Esophagus squamous epithelium (tissue), 4 donors: ENCODE results near the gene PBX4.

Experiments used
- CTCF ChIP-seq, 6 experiments: fragments of 450-650 bp in 4 of 6; fragments of 200-600 bp in 2 of 6; sonication (generic) in 2 of 6; IDR thresholded peaks; one replicate each; pipeline ENCODE4 v1.5.1; 2016 to 2019; ENCODE audit warnings: antibody characterized with exemption in 6 of 6, mild to moderate bottlenecking in 4 of 6, moderate library complexity in 4 of 6
- POLR2A ChIP-seq, 4 donors: fragments of 450-650 bp; IDR thresholded peaks; one replicate each; pipeline ENCODE4 v1.6.1; 2017; ENCODE audit warnings: antibody characterized with exemption in 4 of 4, mild to moderate bottlenecking in 4 of 4, moderate library complexity in 3 of 4

- TF ChIP-seq CTCF (IDR thresholded peaks at IDR 0.05) (no peak), POLR2A (IDR thresholded peaks at IDR 0.05) (no peak)
Observed at GRCh38 chr19:19526581-19527370, 91.7 kb downstream of the PBX4 start.
